HCT116 (cell line): ENCODE results near the gene MEAK7.

Source experiments
- CTCF ChIP-seq, 3 experiments: fragments of 200-600 bp in 1 of 3; sonication (generic) in 1 of 3; IDR thresholded peaks in 2 of 3; conservative IDR thresholded peaks in 1 of 3; 2 replicates each; pipeline ENCODE4 v1.5.1; 2012 to 2017; ENCODE audit warnings: low read depth in 2 of 3, low read length in 2 of 3, antibody characterized with exemption in 1 of 3, borderline replicate concordance in 1 of 3, control low read depth in 1 of 3, mild to moderate bottlenecking in 1 of 3, mixed read lengths in 1 of 3, mixed run types in 1 of 3, moderate library complexity in 1 of 3; ENCODE audit not compliant: insufficient read depth in 1 of 3
- EZH2 ChIP-seq: fragments of 200-600 bp; sonication (generic); IDR thresholded peaks from 2 replicates; pipeline ENCODE4 v1.6.1; 2017; ENCODE audit warnings: antibody characterized with exemption, mixed run types

- TF ChIP-seq CTCF (IDR thresholded peaks at IDR 0.05 in 2 of 3, conservative IDR thresholded peaks at IDR 0.05 in 1 of 3; ENCODE audit: borderline replicate concordance in 1 of 3, insufficient read depth in 1 of 3, low read depth in 2 of 3, low read length in 2 of 3), result no peak
- no peak for TF ChIP-seq EZH2
Observed at GRCh38 chr16:84482951-84483881, 21.2 kb downstream of the MEAK7 start.
